Tongue (tissue), 2 donors: ENCODE measurements around the gene CYTH4. TPM values are rescaled to one million over a fixed set of nuclear protein-coding genes. Genes with fewer than 3 reads are reported as not detected.

Experiments used
- DNase-seq: peaks from one replicate; pipeline ENCODE4 v3.0.0-alpha.2; 2015
- total RNA-seq: library from RNA; depleted of rRNA; stranded (reverse); fragments of >200 nt; gene quantifications from one replicate; pipeline ENCODE4 v1.2.3, GENCODE V29; 2014

The CYTH4 gene
- total RNA-seq, 1 donor from 2014 or later = 20.5 TPM

DNA sequence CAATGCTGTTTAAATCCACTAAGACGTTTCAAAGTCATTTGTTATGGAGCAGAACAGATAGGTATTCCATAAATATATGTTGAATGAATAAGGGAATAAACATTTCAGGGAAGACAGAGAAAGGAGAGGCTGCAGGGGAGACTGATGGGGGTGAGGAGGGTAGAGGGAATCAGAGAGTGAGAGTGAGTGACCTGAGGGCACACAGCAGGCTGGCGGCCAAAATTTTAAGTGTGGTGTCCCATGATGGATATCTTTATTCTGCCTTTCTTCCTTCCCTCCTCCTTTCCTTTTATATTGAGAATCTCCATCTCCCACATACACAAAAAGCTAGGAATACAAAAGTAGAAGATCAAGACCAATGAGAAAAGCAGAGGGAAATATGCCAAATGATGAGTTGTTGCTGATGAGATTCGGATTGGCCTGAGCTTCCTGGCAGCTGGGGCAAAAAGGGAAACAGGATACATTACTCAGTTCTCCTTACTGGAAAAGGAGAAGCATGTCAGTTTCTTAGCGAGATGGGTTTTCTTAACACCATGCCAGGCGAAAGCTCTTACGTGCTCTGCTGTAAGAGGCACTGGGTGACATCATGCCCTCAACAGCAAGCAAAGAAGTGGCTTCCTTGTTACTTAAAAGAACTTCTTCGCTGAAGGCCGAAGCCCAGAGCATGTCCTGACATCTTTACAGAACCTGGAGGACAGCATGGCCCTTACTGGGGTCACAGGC, 11.2 kb upstream of the CYTH4 start:
- DNase-seq = no peak

- DNase-seq = no peak
These were observed 9.0 kb upstream of the CYTH4 start for GRCh38 chr22:37273126-37273845.

DNA sequence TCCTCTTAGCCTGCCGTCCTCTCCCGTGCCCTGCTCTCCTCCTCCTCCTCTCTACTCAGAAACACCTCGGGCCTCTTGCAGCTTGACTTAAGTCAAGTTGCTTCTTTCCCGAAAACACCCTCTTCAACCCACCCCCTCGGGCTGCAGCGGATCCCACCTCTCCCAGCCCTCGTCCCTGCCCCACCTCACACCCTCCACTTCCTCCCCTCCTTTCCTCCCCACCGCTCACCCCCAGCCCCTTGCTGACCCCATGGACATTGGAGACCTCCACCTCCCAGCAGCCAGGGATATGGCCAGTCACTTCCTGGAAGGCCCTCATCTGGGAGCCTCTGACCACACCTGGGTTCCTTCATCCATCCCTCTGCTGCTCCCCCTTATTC, 8.5 kb upstream of the CYTH4 start:
- DNase-seq = no peak

- no peak for DNase-seq
These were observed 7.9 kb upstream of the CYTH4 start for GRCh38 chr22:37274380-37274862.

- no peak for DNase-seq
These were observed 7.2 kb upstream of the CYTH4 start for GRCh38 chr22:37275134-37275533.

DNA sequence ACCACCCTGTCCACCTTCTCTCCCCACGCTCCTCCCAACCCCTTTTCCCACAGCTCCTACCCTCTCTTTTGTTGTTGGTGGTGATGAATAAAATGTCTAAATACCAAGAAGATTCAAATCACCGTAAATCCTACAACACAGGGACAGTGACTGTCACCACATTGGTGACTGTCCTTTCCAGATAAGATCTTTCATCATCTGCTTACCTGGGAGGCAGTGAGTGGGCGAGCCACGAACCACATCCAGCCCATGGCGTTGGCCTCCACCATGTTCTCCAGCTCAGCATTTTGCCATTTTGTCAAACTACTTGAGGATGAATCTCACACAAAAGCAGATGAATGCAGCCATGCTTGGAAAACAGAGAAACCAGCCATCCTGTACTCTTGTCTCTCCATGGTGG, 6.7 kb upstream of the CYTH4 start:
- no peak for DNase-seq

GRCh38 chr22:37276776-37277175, 5.5 kb upstream of the CYTH4 start:
- DNase-seq = no peak

DNA sequence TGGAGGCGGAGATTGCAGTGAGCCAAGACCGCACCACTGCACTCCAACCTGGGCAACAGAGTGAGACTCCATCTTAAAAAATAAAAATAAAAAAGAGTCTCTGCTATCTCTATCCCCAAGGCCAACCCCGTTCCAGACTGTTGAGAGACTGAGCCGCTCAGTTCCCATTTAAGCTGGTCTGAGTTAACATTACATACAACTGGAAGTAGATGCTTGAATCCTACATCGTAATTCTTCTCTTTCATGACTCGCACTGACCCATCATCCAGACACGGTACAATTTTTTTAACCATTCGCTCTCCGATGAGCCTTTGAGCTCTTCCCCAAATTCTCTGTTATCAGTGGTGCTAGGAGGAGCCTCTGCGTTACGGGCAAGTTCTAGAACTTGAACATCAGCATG, 4.9 kb upstream of the CYTH4 start:
- DNase-seq = no peak

DNA sequence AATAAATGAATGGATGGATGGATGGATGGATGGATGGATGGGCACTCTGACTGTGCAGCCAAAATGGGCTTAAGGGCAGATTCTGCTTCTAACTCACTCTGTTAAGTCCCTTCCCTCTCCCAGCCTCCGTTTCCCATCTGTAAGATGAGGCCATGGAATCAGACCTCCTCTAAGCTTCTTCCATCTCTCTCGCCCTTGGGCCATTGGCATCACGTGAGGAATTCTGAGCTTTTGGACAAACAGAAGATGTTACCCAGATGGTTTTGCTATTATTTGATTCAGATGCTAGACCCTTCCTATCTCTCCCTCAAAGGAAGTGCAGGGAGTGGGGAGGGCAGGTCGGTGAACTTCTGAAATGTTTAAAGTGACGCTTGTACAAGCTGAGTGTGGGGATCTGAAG, 4.0 kb upstream of the CYTH4 start:
- no peak for DNase-seq

DNA sequence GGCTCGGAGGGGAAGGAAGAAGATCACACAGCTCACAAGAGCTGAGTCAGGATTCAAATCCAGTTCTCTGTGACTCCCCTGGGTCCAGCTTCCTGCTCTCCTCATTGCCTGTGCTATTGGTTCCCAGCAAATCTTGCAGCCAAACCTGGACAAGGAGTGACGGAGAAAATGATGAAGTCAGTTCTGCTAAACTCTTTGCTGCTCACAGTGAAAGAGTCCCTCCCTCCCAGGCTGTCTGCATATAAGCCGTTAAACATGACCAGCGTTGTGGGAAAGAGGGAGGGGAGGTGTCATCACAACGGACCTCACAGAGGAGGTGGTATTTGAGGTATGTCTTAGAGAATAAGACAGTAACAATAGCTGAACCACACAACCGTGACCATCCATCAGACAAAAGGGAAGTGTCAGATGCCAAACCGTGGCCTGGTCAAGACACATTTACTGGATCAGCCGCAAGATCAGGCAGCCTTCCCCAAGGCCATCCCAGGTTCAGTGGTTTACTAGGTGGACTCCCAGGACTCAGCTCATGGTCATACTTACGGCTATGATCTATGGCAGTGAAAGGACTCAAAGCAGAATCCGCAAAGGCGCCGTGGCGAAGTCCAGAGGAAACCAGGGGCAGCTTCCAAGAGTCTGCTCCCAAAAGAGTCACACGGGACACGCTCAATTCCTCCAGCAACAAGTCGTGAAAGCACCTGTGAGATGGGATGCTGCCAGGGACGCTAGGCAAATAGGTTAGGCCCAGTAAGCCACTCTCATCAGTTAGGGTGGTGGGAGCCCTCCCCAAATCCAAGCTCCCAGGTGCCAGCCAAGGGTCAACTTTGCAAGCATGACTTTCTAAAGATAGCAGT, 2.8 kb upstream of the CYTH4 start:
- DNase-seq = peak; percentile 37

DNA sequence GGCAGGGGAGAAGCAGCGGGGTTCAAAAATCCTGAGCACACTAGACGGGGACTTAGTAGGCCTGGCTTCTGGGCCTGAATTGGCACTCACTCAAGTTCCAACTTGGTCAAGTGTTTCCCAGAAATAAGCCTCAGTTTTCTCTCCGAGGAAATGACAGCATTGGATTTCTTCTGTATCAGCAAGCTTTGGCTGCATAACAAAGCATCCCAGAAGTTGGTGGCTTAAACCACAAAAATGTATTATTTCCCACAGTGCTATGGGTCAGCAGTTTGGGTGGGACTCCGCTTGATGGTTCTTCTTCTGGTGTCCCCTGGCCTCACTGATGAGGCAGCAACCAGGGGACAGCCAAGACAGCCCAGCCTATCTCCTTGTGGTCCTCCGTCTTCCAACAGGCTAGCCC, 1.6 kb upstream of the CYTH4 start:
- no peak for DNase-seq

GRCh38 chr22:37281195-37281594, 1.1 kb upstream of the CYTH4 start:
- no peak for DNase-seq

GRCh38 chr22:37281646-37282384, 493 bp upstream of the CYTH4 start:
- no peak for DNase-seq

DNA sequence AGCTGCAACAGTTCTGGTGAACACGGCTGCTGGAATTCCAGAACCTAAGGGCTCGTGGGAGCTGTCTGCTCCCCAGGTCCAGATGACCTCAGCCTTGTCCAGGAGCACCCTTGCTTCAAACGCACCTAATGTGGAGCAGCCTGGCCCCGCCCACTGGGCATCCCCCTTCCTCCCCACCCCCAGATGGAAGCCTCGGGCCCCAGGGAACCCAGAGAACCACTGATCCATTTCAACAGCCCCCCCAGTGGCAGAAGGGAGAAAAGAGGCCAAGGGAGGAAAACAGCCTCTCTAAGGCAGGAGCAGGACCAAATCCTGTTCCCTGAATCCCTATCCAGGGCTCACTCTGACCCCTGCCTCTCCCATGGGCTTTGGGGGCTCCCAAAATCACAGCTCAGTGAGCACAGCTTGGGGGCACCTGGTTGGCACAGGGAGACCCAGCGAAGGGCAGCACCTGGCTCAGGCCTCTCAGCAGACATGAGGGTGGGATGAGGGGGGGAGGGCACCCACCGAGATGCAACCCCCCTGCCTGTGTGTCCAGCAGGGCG, 1.2 kb downstream of the CYTH4 start:
- DNase-seq = no peak

- no peak for DNase-seq
These were observed 2.0 kb downstream of the CYTH4 start for GRCh38 chr22:37284126-37284804.

- peak; percentile 35 for DNase-seq
These were observed 2.6 kb downstream of the CYTH4 start for GRCh38 chr22:37284805-37285355.

DNA sequence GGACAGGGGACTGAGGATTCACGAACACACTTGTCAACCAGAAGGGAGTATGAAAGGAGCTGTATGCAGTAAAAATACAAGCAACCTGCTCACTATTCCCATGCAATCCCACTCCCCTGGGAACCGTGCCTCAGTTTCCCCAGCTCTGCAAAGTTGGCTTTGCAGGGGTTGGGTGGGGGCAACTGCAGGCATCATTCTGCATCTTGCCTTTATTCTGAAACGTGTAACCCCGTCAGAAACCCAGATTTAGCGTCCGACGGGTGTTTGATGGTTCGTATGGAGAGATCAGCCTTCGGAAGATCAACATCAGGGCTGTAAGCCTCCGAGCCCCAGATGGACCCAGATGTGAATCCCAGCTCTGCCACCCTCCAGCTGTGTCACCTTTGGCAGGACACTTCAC, 3.6 kb downstream of the CYTH4 start:
- no peak for DNase-seq

- no peak for DNase-seq
These were observed 5.2 kb downstream of the CYTH4 start for GRCh38 chr22:37287550-37287951.

- no peak for DNase-seq
These were observed 6.2 kb downstream of the CYTH4 start for GRCh38 chr22:37288521-37288920.

GRCh38 chr22:37289156-37289735, 6.9 kb downstream of the CYTH4 start:
- DNase-seq = no peak

DNA sequence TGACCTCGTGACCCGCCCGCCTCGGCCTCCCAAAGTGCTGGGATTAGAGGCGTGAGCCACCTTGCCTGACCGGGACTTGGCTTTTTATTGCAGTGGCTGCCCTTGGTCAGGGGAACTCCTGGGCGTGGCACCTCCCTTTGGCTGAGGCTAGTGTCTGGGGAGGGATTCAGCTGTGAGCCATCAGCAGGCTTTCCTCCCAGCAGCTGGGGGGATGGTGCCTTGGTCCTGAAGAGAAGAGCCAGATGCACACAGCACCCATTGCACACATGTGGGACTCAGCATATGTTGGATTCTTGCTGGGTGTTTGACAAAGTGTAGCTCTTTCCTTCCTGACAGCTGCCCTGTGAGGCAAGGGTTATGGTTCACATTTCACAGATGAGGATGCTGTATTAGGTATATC, 8.4 kb downstream of the CYTH4 start:
- DNase-seq = peak; percentile 59
